Measurements from ENCODE around the gene CIAO2B. TPM values are rescaled to one million over a fixed set of nuclear protein-coding genes. Genes with fewer than 3 reads are reported as not detected.
A peak's percentile ranks its signal among the peaks of the same experiment; 100 is the strongest.

The CIAO2B gene
- total RNA-seq (2013), result 90.1 TPM
- 100 to 1,000 TPM; 121 to 140 (median 132) TPM for polyA plus RNA-seq
- 63.9 and 102 TPM in 2 replicates for polyA minus RNA-seq
- 11.8 to 19.4 (median 16.4) reads per million in 11 experiments for total RNA-seq

- TF ChIP-seq CTCF (IDR thresholded peaks at IDR 0.05), result no peak
- peak within 1 kb of the TSS; percentile 60 to 93 for H3K27ac ChIP-seq (ENCODE audit: low read depth in 1 of 2, low read length in 2 of 2)
- intact Hi-C loops (cut with micrococcal nuclease), result loop anchor here in 1 of 2 donors (5.0 kb wide), 1 partner anchor 37 kb away; no protein-coding TSS in a partner anchor
- peaks cover 0 to 2% (median 1%) of the 10 kb centered on the region in 3 donors for H3K27me3 Mint-ChIP-seq (ENCODE audit: low read depth in 3 of 3)
- peaks cover 51% of the 10 kb centered on the region for H3K4me1 Mint-ChIP-seq
- H3K4me2 ChIP-seq (replicated peaks; ENCODE audit: extremely low read depth, low read length, poor library complexity, severe bottlenecking), result peak within 1 kb of the TSS; percentile 98
- H3K36me3 ChIP-seq (replicated peaks in 1 of 2; ENCODE audit: control insufficient read depth in 1 of 2, insufficient read depth in 2 of 2, low read length in 2 of 2), result peaks cover 23 to 40% of the 10 kb centered on the region in 2 donors
- peaks cover 36 to 55% of the 10 kb centered on the region in 2 donors for H3K36me3 Mint-ChIP-seq
- peak within 1 kb of the TSS; percentile 50 to 100 (median 74) for H3K4me3 ChIP-seq (replicated peaks in 1 of 3; ENCODE audit: low read depth in 2 of 3, low read length in 3 of 3)
- H3K4me1 ChIP-seq (ENCODE audit: control insufficient read depth in 1 of 2, insufficient read depth in 2 of 2, low read length in 2 of 2), result peaks cover 24 to 38% of the 10 kb centered on the region in 2 donors
- H2AFZ ChIP-seq (ENCODE audit: insufficient read depth, low read depth, low read length, poor library complexity, severe bottlenecking), result peak within 1 kb of the TSS; percentile 97
- H3K9me3 Mint-ChIP-seq, result peaks cover 0 to 2% (median 0%) of the 10 kb centered on the region in 7 donors
- peak within 1 kb of the TSS; percentile 89 for H3K9ac ChIP-seq (ENCODE audit: insufficient read depth, low read length, poor library complexity, severe bottlenecking)
- peaks cover 55% of the 10 kb centered on the region for H3K79me2 ChIP-seq (ENCODE audit: insufficient read depth, low read length)
- DNase-seq, result peak; percentile 81 to 86 (median 84)
- H3K27me3 ChIP-seq (ENCODE audit: control insufficient read depth in 2 of 2, insufficient read depth in 2 of 2, low read length in 2 of 2), result no peaks in the 10 kb centered on the region
- H3K4me3 Mint-ChIP-seq, result peak within 1 kb of the TSS; percentile 96 to 97
- H3K27ac Mint-ChIP-seq, result peak within 1 kb of the TSS; percentile 91 to 97 (median 94)
- H3K9me3 ChIP-seq (replicated peaks in 1 of 2; ENCODE audit: control insufficient read depth in 1 of 2, insufficient read depth in 1 of 2, low read length in 2 of 2), result no peaks in the 10 kb centered on the region
- peaks cover 49% of the 10 kb centered on the region for H4K20me1 ChIP-seq (ENCODE audit: insufficient read depth, low read length)
- under 1% methylated on average over 68 of the region's 76 CpGs for WGBS (ENCODE audit: insufficient coverage)
These were observed at the start of gene CIAO2B for GRCh38 chr16:66934138-66934838. Gene CIAO2B (minus strand): TSS chr16:66934402. CDS start chr16:66934364, 38 bp downstream.

DNA sequence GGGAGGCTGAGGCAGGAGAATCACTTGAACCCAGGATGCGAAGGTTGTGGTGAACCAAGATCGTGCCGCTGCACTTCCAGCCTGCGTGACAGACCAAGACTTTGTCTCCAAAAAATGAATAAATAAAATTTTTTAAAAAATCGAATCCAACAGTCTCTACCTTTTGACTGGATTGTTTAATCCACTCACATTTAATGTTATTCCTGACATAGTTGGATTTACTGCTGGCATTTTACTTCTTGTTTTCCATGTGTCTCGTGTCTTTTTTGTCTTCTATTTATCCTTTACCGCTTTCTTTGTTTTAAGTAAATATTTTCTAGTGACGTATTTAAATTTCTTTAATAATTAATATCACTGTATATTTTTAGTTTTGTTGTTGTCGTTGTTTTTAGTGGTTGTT lies 48.8 kb upstream of the CIAO2B start:
- no peak overlapping the region for H3K4me2 ChIP-seq (replicated peaks; ENCODE audit: extremely low read depth, low read length, poor library complexity, severe bottlenecking)
- no peak overlapping the region for H2AFZ ChIP-seq (ENCODE audit: insufficient read depth, low read depth, low read length, poor library complexity, severe bottlenecking)
- H3K36me3 ChIP-seq (replicated peaks in 1 of 2; ENCODE audit: control insufficient read depth in 1 of 2, insufficient read depth in 2 of 2, low read length in 2 of 2), result no peaks in the 10 kb centered on the region
- H3K9me3 ChIP-seq (replicated peaks in 1 of 2; ENCODE audit: control insufficient read depth in 1 of 2, insufficient read depth in 1 of 2, low read length in 2 of 2), result no peaks in the 10 kb centered on the region
- no peak overlapping the region for H3K4me3 ChIP-seq (replicated peaks in 1 of 3; ENCODE audit: low read depth in 2 of 3, low read length in 3 of 3)
- Mint-ChIP-seq H3K27ac (no peak overlapping the region), H3K9me3 (no peaks in the 10 kb centered on the region), H3K4me3 (no peak overlapping the region), H3K4me1 (no peaks in the 10 kb centered on the region), H3K27me3 (ENCODE audit: low read depth in 3 of 3) (peaks cover 5 to 10% (median 5%) of the 10 kb centered on the region in 3 donors), H3K36me3 (no peaks in the 10 kb centered on the region)
- H3K4me1 ChIP-seq (ENCODE audit: control insufficient read depth in 1 of 2, insufficient read depth in 2 of 2, low read length in 2 of 2), result no peaks in the 10 kb centered on the region
- no peaks in the 10 kb centered on the region for H3K79me2 ChIP-seq (ENCODE audit: insufficient read depth, low read length)
- H3K9ac ChIP-seq (ENCODE audit: insufficient read depth, low read length, poor library complexity, severe bottlenecking), result no peak overlapping the region
- no peaks in the 10 kb centered on the region for H3K27me3 ChIP-seq (ENCODE audit: control insufficient read depth in 2 of 2, insufficient read depth in 2 of 2, low read length in 2 of 2)
- H3K27ac ChIP-seq (ENCODE audit: low read depth in 1 of 2, low read length in 2 of 2), result no peak overlapping the region
- intact Hi-C loops (cut with micrococcal nuclease), result no loop called here
- DNase-seq, result no peak
- 80% methylated on average over 1 of the region's 9 CpGs for WGBS (ENCODE audit: insufficient coverage)
- TF ChIP-seq CTCF (IDR thresholded peaks at IDR 0.05), result no peak
- H4K20me1 ChIP-seq (ENCODE audit: insufficient read depth, low read length), result no peaks in the 10 kb centered on the region
